Loucy (cell line): ENCODE results near the gene MSMO1.

Experiments
- H2AFZ ChIP-seq: fragments of 200-600 bp; sonication (generic); 2 replicates; pipeline ENCODE4 v1.6.0; 2016; ENCODE audit warnings: antibody characterized with exemption, mild to moderate bottlenecking, low read length, moderate library complexity
- H3F3A ChIP-seq: fragments of 200-600 bp; 2 replicates; pipeline ENCODE4 v1.6.0; 2016; ENCODE audit warnings: antibody characterized with exemption, low read depth, mild to moderate bottlenecking
- H3K27me3 ChIP-seq: fragments of 200-600 bp; sonication (generic); 2 replicates; pipeline ENCODE4 v1.6.1; 2014; ENCODE audit warnings: low read length, mild to moderate bottlenecking; ENCODE audit not compliant: insufficient read depth, poor library complexity, severe bottlenecking
- H3K36me3 ChIP-seq: fragments of 200-600 bp; sonication (generic); 2 replicates; pipeline ENCODE4 v1.6.1; 2016; ENCODE audit warnings: low read length; ENCODE audit not compliant: insufficient read depth
- H3K4me1 ChIP-seq: fragments of 200-600 bp; sonication (generic); 2 replicates; pipeline ENCODE4 v1.5.1; 2014; ENCODE audit warnings: low read length, mild to moderate bottlenecking; ENCODE audit not compliant: insufficient read depth, poor library complexity, severe bottlenecking
- H3K4me2 ChIP-seq: fragments of 200-600 bp; sonication (generic); 2 replicates; pipeline ENCODE4 v1.6.0; 2014; ENCODE audit warnings: antibody characterized with exemption, low read length, low read depth, mild to moderate bottlenecking; ENCODE audit not compliant: poor library complexity, severe bottlenecking
- H3K4me3 ChIP-seq: fragments of 200-600 bp; sonication (generic); 2 replicates; pipeline ENCODE4 v1.5.1; 2014; ENCODE audit warnings: low read length, mild to moderate bottlenecking, mixed read lengths; ENCODE audit not compliant: poor library complexity, severe bottlenecking
- H3K79me2 ChIP-seq: fragments of 200-600 bp; sonication (generic); 2 replicates; pipeline ENCODE4 v1.6.1; 2014; ENCODE audit warnings: low read length; ENCODE audit not compliant: insufficient read depth
- H3K9ac ChIP-seq: fragments of 200-600 bp; sonication (generic); 2 replicates; pipeline ENCODE4 v1.6.0; 2014; ENCODE audit warnings: mild to moderate bottlenecking, low read depth, low read length, moderate library complexity; ENCODE audit not compliant: poor library complexity, severe bottlenecking
- H3K9me2 ChIP-seq: fragments of 200-600 bp; sonication (generic); replicated peaks from 2 replicates; pipeline ENCODE4 v1.6.1; 2016; ENCODE audit warnings: low read depth, low read length, mixed read lengths
- H3K9me3 ChIP-seq: fragments of 200-600 bp; sonication (generic); 2 replicates; pipeline ENCODE4 v1.6.1; 2014; ENCODE audit warnings: mild to moderate bottlenecking, antibody characterized with exemption, low read length, low read depth; ENCODE audit not compliant: insufficient read depth
- H4K20me1 ChIP-seq: fragments of 200-600 bp; sonication (generic); 2 replicates; pipeline ENCODE4 v1.6.0; 2014; ENCODE audit warnings: antibody characterized with exemption, low read length, mild to moderate bottlenecking; ENCODE audit not compliant: insufficient read depth, poor library complexity, severe bottlenecking
- CTCF ChIP-seq: fragments of 200-600 bp; sonication (generic); conservative IDR thresholded peaks from 2 replicates; pipeline ENCODE4 v1.5.1; 2014; ENCODE audit warnings: mild to moderate bottlenecking, antibody characterized with exemption, low read length
- EZH2phosphoT487 ChIP-seq: fragments of 200-600 bp; IDR thresholded peaks from 2 replicates; pipeline ENCODE4 v1.6.1; 2018; ENCODE audit warnings: antibody characterized with exemption, mild to moderate bottlenecking, moderate library complexity, borderline replicate concordance

MSMO1 gene

DNA sequence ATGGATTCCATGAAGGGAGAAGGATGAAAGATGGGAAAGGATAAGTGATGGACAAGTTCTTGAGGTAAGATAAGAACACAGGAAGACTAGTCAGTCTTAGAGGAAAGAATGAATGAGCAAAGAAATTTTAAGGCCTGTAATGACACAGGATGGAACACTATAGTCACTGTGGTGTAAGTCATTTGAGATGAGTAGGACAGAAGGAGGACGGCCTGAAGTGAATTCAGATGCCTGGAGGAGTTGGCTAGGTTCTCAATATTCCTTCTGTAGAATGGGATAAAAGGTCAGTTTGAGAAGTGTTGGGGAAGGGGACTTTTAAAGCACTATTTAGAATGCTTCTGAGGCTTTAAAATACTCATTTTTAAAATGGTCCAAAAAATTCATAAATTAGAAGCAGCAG lies 3.9 kb downstream of the MSMO1 start:
- TF ChIP-seq EZH2phosphoT487 (no peak), CTCF (no peak)
- H4K20me1 ChIP-seq: peaks cover 87% of the 10 kb centered on the region
- no peaks in the 10 kb centered on the region for H3K27me3 ChIP-seq
- peaks cover 27% of the 10 kb centered on the region for H3K36me3 ChIP-seq
- H3K4me3 ChIP-seq: peak overlapping the region; percentile 93
- H3K79me2 ChIP-seq: peaks cover 92% of the 10 kb centered on the region
- H3K4me1 ChIP-seq: peaks cover 69% of the 10 kb centered on the region
- H3K9me2 ChIP-seq: no peaks in the 10 kb centered on the region
- H3K4me2 ChIP-seq: peak overlapping the region; percentile 97
- H3F3A ChIP-seq: no peaks in the 10 kb centered on the region
- H2AFZ ChIP-seq: no peak overlapping the region
- no peaks in the 10 kb centered on the region for H3K9me3 ChIP-seq
- peak overlapping the region; percentile 95 for H3K9ac ChIP-seq

- peaks cover 71% of the 10 kb centered on the region for H3K4me1 ChIP-seq
- no peak overlapping the region for H2AFZ ChIP-seq
- peak overlapping the region; percentile 93 for H3K4me3 ChIP-seq
- peaks cover 31% of the 10 kb centered on the region for H3K36me3 ChIP-seq
- H3F3A ChIP-seq: no peaks in the 10 kb centered on the region
- H3K4me2 ChIP-seq: peak overlapping the region; percentile 97
- H3K79me2 ChIP-seq: peaks cover 94% of the 10 kb centered on the region
- H4K20me1 ChIP-seq: peaks cover 91% of the 10 kb centered on the region
- no peaks in the 10 kb centered on the region for H3K27me3 ChIP-seq
- TF ChIP-seq CTCF (no peak), EZH2phosphoT487 (no peak)
- peak overlapping the region; percentile 95 for H3K9ac ChIP-seq
- no peaks in the 10 kb centered on the region for H3K9me3 ChIP-seq
- no peaks in the 10 kb centered on the region for H3K9me2 ChIP-seq
Observed at GRCh38 chr4:165331823-165332222, 4.4 kb downstream of the MSMO1 start.

DNA sequence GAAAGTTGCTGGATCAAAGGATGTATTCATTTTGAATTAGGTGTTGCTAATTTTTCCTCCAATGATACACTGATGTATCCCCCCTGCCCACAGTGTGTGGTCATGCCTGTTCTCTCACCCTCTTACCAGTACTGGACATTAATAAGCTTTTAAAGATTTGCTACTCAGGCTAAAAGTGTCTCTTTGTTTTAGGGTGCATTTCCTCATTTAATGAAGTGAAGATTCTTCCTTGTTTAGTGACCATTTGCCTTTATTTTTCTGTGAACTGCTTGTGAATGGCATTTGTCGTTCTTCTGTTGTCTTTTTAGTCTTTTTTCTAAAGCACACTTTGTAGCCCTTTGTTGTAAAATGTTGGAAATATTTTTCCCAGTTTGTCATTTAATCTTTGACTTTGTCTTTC lies 5.0 kb downstream of the MSMO1 start:
- peaks cover 100% of the 10 kb centered on the region for H3K79me2 ChIP-seq
- H3K9me2 ChIP-seq: no peaks in the 10 kb centered on the region
- H3K4me3 ChIP-seq: peak overlapping the region; percentile 93
- H3F3A ChIP-seq: no peaks in the 10 kb centered on the region
- H3K4me1 ChIP-seq: peaks cover 77% of the 10 kb centered on the region
- H2AFZ ChIP-seq: no peak overlapping the region
- peaks cover 38% of the 10 kb centered on the region for H3K36me3 ChIP-seq
- TF ChIP-seq CTCF: no peak
- TF ChIP-seq EZH2phosphoT487: no peak
- no peaks in the 10 kb centered on the region for H3K27me3 ChIP-seq
- H4K20me1 ChIP-seq: peaks cover 98% of the 10 kb centered on the region
- no peaks in the 10 kb centered on the region for H3K9me3 ChIP-seq
- H3K9ac ChIP-seq: peak overlapping the region; percentile 95
- H3K4me2 ChIP-seq: peak overlapping the region; percentile 97
